H1 (cell line): ENCODE results near the gene HAGH. TPM values are rescaled to one million over a fixed set of nuclear protein-coding genes. Genes with fewer than 3 reads are reported as not detected.

Source experiments
- CBX5 ChIP-seq: fragments of 300-800, 300-1000 bp; sonication (generic); IDR thresholded peaks from 2 replicates; pipeline ENCODE4 v1.7.1; 2016; ENCODE audit warnings: antibody characterized with exemption, low read length, low read depth
- CEBPB ChIP-seq: IDR thresholded peaks from 2 replicates; pipeline ENCODE4 v1.6.1; 2012; ENCODE audit warnings: low read depth, low read length
- KDM5A ChIP-seq: fragments of 200-600 bp; IDR thresholded peaks from 2 replicates; pipeline ENCODE4 v1.7.1; 2012; ENCODE audit warnings: mild to moderate bottlenecking, low read length, inconsistent platforms, mixed read lengths
- PHF8 ChIP-seq: fragments of 200-600 bp; sonication (generic); conservative IDR thresholded peaks from 2 replicates; pipeline ENCODE4 v1.7.1; 2012; ENCODE audit warnings: low read depth, mild to moderate bottlenecking, inconsistent platforms, low read length, moderate library complexity
- SIX5 ChIP-seq: IDR thresholded peaks from 2 replicates; pipeline ENCODE4 v1.6.1; 2011; ENCODE audit warnings: mild to moderate bottlenecking, low read depth, low read length
- SP4 ChIP-seq: IDR thresholded peaks from 2 replicates; pipeline ENCODE4 v1.6.1; 2012; ENCODE audit warnings: low read length, inconsistent platforms
- polyA plus RNA-seq, 7 experiments: library from polyadenylated mRNA; depleted of rRNA in 3 of 7; stranded (reverse) in 5 of 7; unstranded in 2 of 7; fragments of >200 nt in 5 of 7; fragments of 200-250 nt in 2 of 7; gene quantifications; 1 replicate in 5 of 7; 2 replicates in 1 of 7; 4 replicates in 1 of 7; pipeline versions ENCODE4 v1.2.1 to v1.2.3, GENCODE V29; 2011 to 2013; ENCODE audit warnings: missing spikeins in 2 of 7, mixed read lengths in 2 of 7
- total RNA-seq: library from RNA; stranded (reverse); fragmentation: NEBNext Ultra II Directional; extraction: Animal tissue kit (Norgen Biotek cat#: 25700); gene quantifications from 2 replicates; pipeline ENCODE4 v1.2.1, GENCODE V29; 2021
- TF ChIP-seq, protein P1 (sequence below): IDR thresholded peaks from 2 replicates; pipeline ENCODE4 v1.6.1; 2012; ENCODE audit warnings: inconsistent platforms
- TF ChIP-seq, protein P2 (sequence below): IDR thresholded peaks from 2 replicates; pipeline ENCODE4 v1.6.1; 2011; ENCODE audit warnings: low read length, improper control_type of control experiment

HAGH gene
- total and polyA plus RNA-seq, 2 of the 8 experiments (the other 6 are each of a cell fraction or from before 2014, with no cell fraction given), result 28.7 to 40.6 TPM

DNA sequence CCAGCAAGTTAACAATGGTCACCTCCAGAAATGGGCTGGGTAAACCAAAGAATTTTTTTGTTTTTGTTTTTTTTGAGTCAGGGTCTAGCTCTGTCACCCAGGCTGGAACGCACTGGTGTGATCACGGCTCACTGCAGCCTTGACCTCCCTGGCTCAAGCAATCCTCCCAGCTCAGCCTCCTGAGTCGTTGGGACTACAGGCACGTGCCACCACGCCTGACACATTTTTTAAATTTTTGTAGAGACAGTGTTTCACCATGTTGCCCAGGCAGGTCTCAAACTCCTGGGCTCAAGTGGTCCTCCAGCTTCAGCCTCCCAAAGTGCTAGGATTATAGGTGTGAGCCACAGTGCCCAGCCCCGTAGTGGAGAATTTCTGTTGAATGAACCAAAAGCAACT lies 46.0 kb downstream of the HAGH start (continued):
- TF ChIP-seq, protein P1, sequence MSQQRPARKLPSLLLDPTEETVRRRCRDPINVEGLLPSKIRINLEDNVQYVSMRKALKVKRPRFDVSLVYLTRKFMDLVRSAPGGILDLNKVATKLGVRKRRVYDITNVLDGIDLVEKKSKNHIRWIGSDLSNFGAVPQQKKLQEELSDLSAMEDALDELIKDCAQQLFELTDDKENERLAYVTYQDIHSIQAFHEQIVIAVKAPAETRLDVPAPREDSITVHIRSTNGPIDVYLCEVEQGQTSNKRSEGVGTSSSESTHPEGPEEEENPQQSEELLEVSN, result no peak
- TF ChIP-seq KDM5A (no peak), SIX5 (no peak), CBX5 (no peak), CEBPB (no peak), SP4 (no peak), PHF8 (no peak)
- TF ChIP-seq, protein P2, sequence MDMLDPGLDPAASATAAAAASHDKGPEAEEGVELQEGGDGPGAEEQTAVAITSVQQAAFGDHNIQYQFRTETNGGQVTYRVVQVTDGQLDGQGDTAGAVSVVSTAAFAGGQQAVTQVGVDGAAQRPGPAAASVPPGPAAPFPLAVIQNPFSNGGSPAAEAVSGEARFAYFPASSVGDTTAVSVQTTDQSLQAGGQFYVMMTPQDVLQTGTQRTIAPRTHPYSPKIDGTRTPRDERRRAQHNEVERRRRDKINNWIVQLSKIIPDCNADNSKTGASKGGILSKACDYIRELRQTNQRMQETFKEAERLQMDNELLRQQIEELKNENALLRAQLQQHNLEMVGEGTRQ, result no peak
